ENCODE data around the gene TMEM41B. TPM values are rescaled to one million over a fixed set of nuclear protein-coding genes. Genes with fewer than 3 reads are reported as not detected.
"Not testable (repeated sequence)": the region's sequence is repeated elsewhere in the genome, so short reads cannot be mapped to it uniquely, and the experiment has no call there.

TMEM41B gene
- polyA plus RNA-seq, 2 donors = 12.2 to 19.4 TPM

- no peak overlapping the region for H3K27ac ChIP-seq (ENCODE audit: low read depth in 2 of 2, low read length in 1 of 2)
- no peaks in the 10 kb centered on the region for H3K36me3 ChIP-seq (ENCODE audit: control insufficient read depth in 2 of 2, insufficient read depth in 2 of 2, low read length in 1 of 2)
- no peak overlapping the region for H3K4me3 ChIP-seq (ENCODE audit: low read depth in 1 of 2, low read length in 2 of 2)
- no peaks in the 10 kb centered on the region for H3K9me3 ChIP-seq (ENCODE audit: control insufficient read depth in 2 of 2, insufficient read depth in 1 of 2, low read depth in 1 of 2, low read length in 1 of 2)
- H3K27me3 ChIP-seq (ENCODE audit: control insufficient read depth in 1 of 2, insufficient read depth in 2 of 2, low read length in 2 of 2) = no peaks in the 10 kb centered on the region
- WGBS, 2 donors = 72 to 74% methylated on average over 5 of the region's 5 CpGs
- no peaks in the 10 kb centered on the region for H3K4me1 ChIP-seq (ENCODE audit: control insufficient read depth in 2 of 2, insufficient read depth in 2 of 2, low read length in 1 of 2)
Measured at GRCh38 chr11:9332655-9333054, 18.3 kb upstream of the TMEM41B start.

- Histone ChIP-seq H3K36me3 (ENCODE audit: control insufficient read depth in 2 of 2, insufficient read depth in 2 of 2, low read length in 1 of 2) (no peaks in the 10 kb centered on the region), H3K4me1 (ENCODE audit: control insufficient read depth in 2 of 2, insufficient read depth in 2 of 2, low read length in 1 of 2) (no peaks in the 10 kb centered on the region), H3K27me3 (ENCODE audit: control insufficient read depth in 1 of 2, insufficient read depth in 2 of 2, low read length in 2 of 2) (no peaks in the 10 kb centered on the region), H3K27ac (ENCODE audit: low read depth in 2 of 2, low read length in 1 of 2) (no peak overlapping the region), H3K4me3 (ENCODE audit: low read depth in 1 of 2, low read length in 2 of 2) (no peak overlapping the region), H3K9me3 (ENCODE audit: control insufficient read depth in 2 of 2, insufficient read depth in 1 of 2, low read depth in 1 of 2, low read length in 1 of 2) (no peaks in the 10 kb centered on the region)
- WGBS, 2 donors = 86 to 88% methylated on average over 10 of the region's 10 CpGs
Measured at GRCh38 chr11:9330387-9331384, 16.3 kb upstream of the TMEM41B start.

- H3K27ac ChIP-seq (ENCODE audit: low read depth in 2 of 2, low read length in 1 of 2) = no peak overlapping the region
- H3K36me3 ChIP-seq (ENCODE audit: control insufficient read depth in 2 of 2, insufficient read depth in 2 of 2, low read length in 1 of 2) = no peaks in the 10 kb centered on the region
- 89% methylated on average over 3 of the region's 3 CpGs for WGBS, 2 donors
- peaks cover 0 to 3% of the 10 kb centered on the region in 2 donors for H3K4me1 ChIP-seq (ENCODE audit: control insufficient read depth in 2 of 2, insufficient read depth in 2 of 2, low read length in 1 of 2)
- no peaks in the 10 kb centered on the region for H3K9me3 ChIP-seq (ENCODE audit: control insufficient read depth in 2 of 2, insufficient read depth in 1 of 2, low read depth in 1 of 2, low read length in 1 of 2)
- no peak overlapping the region for H3K4me3 ChIP-seq (ENCODE audit: low read depth in 1 of 2, low read length in 2 of 2)
- H3K27me3 ChIP-seq (ENCODE audit: control insufficient read depth in 1 of 2, insufficient read depth in 2 of 2, low read length in 2 of 2) = no peaks in the 10 kb centered on the region
Measured at GRCh38 chr11:9320047-9320446, 5.7 kb upstream of the TMEM41B start.

- not testable (repeated sequence) for H3K27ac ChIP-seq (ENCODE audit: low read depth in 2 of 2, low read length in 1 of 2); H3K36me3 ChIP-seq (ENCODE audit: control insufficient read depth in 2 of 2, insufficient read depth in 2 of 2, low read length in 1 of 2); H3K4me3 ChIP-seq (ENCODE audit: low read depth in 1 of 2, low read length in 2 of 2); H3K9me3 ChIP-seq (ENCODE audit: control insufficient read depth in 2 of 2, insufficient read depth in 1 of 2, low read depth in 1 of 2, low read length in 1 of 2); H3K4me1 ChIP-seq (ENCODE audit: control insufficient read depth in 2 of 2, insufficient read depth in 2 of 2, low read length in 1 of 2); H3K27me3 ChIP-seq (ENCODE audit: control insufficient read depth in 1 of 2, insufficient read depth in 2 of 2, low read length in 2 of 2)
- 88 to 90% methylated on average over 4 of the region's 4 CpGs for WGBS, 2 donors
Measured at GRCh38 chr11:9319377-9320001, 5.1 kb upstream of the TMEM41B start.

- not testable (repeated sequence) for H3K27me3 ChIP-seq (ENCODE audit: control insufficient read depth in 1 of 2, insufficient read depth in 2 of 2, low read length in 2 of 2); H3K36me3 ChIP-seq (ENCODE audit: control insufficient read depth in 2 of 2, insufficient read depth in 2 of 2, low read length in 1 of 2); H3K4me3 ChIP-seq (ENCODE audit: low read depth in 1 of 2, low read length in 2 of 2); H3K4me1 ChIP-seq (ENCODE audit: control insufficient read depth in 2 of 2, insufficient read depth in 2 of 2, low read length in 1 of 2); H3K27ac ChIP-seq (ENCODE audit: low read depth in 2 of 2, low read length in 1 of 2); H3K9me3 ChIP-seq (ENCODE audit: control insufficient read depth in 2 of 2, insufficient read depth in 1 of 2, low read depth in 1 of 2, low read length in 1 of 2)
- WGBS, 2 donors = 42 to 50% methylated on average over 18 of the region's 18 CpGs
Measured at GRCh38 chr11:9318442-9319376, 4.3 kb upstream of the TMEM41B start.

- Histone ChIP-seq H3K9me3 (ENCODE audit: control insufficient read depth in 2 of 2, insufficient read depth in 1 of 2, low read depth in 1 of 2, low read length in 1 of 2) (no peaks in the 10 kb centered on the region), H3K4me3 (ENCODE audit: low read depth in 1 of 2, low read length in 2 of 2) (no peak overlapping the region), H3K27ac (ENCODE audit: low read depth in 2 of 2, low read length in 1 of 2) (no peak overlapping the region), H3K36me3 (ENCODE audit: control insufficient read depth in 2 of 2, insufficient read depth in 2 of 2, low read length in 1 of 2) (no peaks in the 10 kb centered on the region), H3K27me3 (ENCODE audit: control insufficient read depth in 1 of 2, insufficient read depth in 2 of 2, low read length in 2 of 2) (no peaks in the 10 kb centered on the region), H3K4me1 (ENCODE audit: control insufficient read depth in 2 of 2, insufficient read depth in 2 of 2, low read length in 1 of 2) (peaks cover 0 to 9% of the 10 kb centered on the region in 2 donors)
- WGBS, 2 donors = 96 to 97% methylated on average over 2 of the region's 2 CpGs
Measured at GRCh38 chr11:9316334-9316733, 1.9 kb upstream of the TMEM41B start.

- Histone ChIP-seq H3K9me3 (ENCODE audit: control insufficient read depth in 2 of 2, insufficient read depth in 1 of 2, low read depth in 1 of 2, low read length in 1 of 2) (no peaks in the 10 kb centered on the region), H3K36me3 (ENCODE audit: control insufficient read depth in 2 of 2, insufficient read depth in 2 of 2, low read length in 1 of 2) (no peaks in the 10 kb centered on the region), H3K4me1 (ENCODE audit: control insufficient read depth in 2 of 2, insufficient read depth in 2 of 2, low read length in 1 of 2) (peaks cover 0 to 9% of the 10 kb centered on the region in 2 donors), H3K27ac (ENCODE audit: low read depth in 2 of 2, low read length in 1 of 2) (peak overlapping the region; percentile 80 to 83), H3K27me3 (ENCODE audit: control insufficient read depth in 1 of 2, insufficient read depth in 2 of 2, low read length in 2 of 2) (no peaks in the 10 kb centered on the region), H3K4me3 (ENCODE audit: low read depth in 1 of 2, low read length in 2 of 2) (peak overlapping the region; percentile 16 to 34)
- WGBS, 2 donors = 57 to 59% methylated on average over 16 of the region's 16 CpGs
Measured at GRCh38 chr11:9315078-9315688, 790 bp upstream of the TMEM41B start.

GRCh38 chr11:9313648-9314290 is 624 bp downstream of the TMEM41B start:
- Histone ChIP-seq H3K27me3 (ENCODE audit: control insufficient read depth in 1 of 2, insufficient read depth in 2 of 2, low read length in 2 of 2) (no peaks in the 10 kb centered on the region), H3K9me3 (ENCODE audit: control insufficient read depth in 2 of 2, insufficient read depth in 1 of 2, low read depth in 1 of 2, low read length in 1 of 2) (no peaks in the 10 kb centered on the region), H3K27ac (ENCODE audit: low read depth in 2 of 2, low read length in 1 of 2) (peak overlapping the region; percentile 80 to 83), H3K4me3 (ENCODE audit: low read depth in 1 of 2, low read length in 2 of 2) (peak overlapping the region; percentile 78 to 85), H3K4me1 (ENCODE audit: control insufficient read depth in 2 of 2, insufficient read depth in 2 of 2, low read length in 1 of 2) (peaks cover 0 to 9% of the 10 kb centered on the region in 2 donors), H3K36me3 (ENCODE audit: control insufficient read depth in 2 of 2, insufficient read depth in 2 of 2, low read length in 1 of 2) (no peaks in the 10 kb centered on the region)
- 1% methylated on average over 27 of the region's 27 CpGs for WGBS, 2 donors

All from esophagus (tissue), 2 donors.